COLO829 (cell line): ENCODE measurements around the gene ZMAT1.
"Not testable (repeated sequence)": the region's sequence is repeated elsewhere in the genome, so short reads cannot be mapped to it uniquely, and the experiment has no call there.

ENCODE experiments used
- DNase-seq: peaks from one replicate; pipeline ENCODE4 v3.0.0; 2012; ENCODE audit warnings: low spot score

ZMAT1 gene

DNA sequence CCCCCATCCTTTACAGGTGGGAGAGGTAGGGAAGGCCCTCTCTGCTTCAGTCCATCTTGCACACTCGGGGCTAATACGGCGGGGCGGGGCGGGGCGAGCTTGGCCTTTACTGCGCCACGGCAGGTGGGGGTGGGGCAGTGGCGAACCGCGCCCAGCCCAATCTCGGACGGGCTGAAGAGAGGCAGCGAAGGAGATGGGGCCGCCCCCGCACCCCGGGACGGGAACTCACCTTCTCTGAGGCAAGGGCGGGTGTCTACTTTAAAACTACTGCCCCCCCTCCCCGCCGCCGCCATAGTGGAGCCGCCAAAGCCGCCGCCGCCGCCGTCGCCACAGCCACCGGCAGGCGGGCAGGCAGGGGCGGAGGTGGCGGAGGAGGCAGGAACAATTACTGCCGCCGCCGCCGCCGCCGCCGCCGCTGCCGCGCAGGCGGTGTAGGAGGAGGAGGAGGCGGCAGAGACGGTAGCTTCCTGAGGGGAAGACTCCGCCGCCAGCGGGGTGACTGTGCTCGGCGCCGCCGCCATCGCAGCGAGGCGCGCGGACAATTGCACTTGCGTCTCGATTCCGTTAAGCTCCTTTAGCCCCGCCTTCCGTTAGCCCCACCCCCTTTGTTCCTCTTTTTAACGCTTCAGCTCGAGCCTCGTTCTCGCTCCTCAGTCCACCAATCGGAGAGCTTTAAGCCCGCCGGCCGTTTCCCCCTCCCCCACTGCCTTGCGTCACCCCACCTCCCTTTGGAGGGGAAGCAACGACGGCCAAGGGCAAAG lies at the start of gene ZMAT1:
ZMAT1 (minus strand) TSS at position 540 of the 761 bp plus-strand sequence; CDS start at position 521, 19 bp downstream.
- DNase-seq, result peak; percentile 28

DNA sequence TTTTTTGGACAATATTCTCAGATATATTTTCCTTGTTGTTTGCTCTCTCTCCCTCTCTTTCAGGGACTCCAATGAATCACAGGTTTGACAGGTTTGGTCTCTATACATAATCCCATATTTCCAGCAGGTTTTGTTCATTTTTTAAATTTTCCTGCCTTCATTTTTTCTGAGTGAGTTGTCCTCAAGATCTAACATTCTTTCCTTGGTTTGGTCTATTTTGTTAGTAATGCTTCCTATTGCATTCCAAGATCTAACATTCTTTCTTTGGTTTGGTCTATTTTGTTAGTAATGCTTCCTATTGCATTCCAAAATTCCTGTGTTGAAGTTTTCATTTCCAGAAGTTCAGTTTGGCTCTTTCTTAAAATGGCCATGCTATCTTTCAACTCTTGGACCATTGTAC lies 45.3 kb upstream of the ZMAT1 start:
- DNase-seq, result no peak

DNA sequence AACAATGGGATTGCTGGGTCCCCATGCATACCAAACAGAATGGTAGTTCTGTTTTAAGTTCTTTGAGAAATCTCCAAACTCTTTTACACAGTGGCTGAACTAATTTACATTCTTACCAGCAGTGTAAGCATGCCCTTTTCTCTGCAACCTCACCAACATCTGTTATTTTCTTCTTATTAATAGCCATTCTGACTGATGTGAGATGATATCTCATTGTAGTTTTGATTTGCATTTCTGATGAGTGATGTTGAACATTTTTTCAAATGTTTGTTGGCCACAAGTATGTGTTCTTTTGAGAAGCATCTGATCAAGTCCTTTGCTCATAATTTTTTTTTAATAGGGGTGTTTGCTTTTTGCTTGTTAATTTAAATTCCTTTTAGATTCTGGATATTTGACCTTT lies 41.2 kb upstream of the ZMAT1 start:
- no peak for DNase-seq

DNA sequence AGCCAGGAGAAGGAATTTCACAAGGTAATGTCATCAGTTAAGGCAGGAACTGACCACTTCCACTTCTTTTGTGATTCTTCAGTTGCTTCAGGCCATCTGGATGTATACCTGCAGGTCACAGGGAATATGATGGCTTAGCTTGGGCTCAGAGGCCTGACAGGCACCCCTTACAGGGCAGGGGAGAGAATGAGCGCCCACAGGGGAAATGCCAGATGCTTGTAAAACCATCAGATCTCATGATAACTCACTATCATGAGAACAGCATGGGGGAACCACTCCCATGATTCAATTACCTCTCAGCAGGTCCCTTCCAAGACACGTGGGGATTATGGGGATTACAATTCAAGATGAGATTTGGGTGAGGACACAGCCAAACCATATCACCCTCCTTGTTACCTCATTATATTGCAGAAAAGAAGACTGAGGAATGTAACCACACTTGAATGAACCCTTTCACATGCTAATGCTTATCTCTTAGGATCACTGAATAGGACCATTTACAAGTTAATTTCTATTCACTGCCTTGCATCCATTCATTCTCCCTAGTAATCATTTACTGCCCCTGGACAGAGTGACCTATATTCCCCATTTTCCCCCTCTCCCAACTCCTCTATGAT lies 33.2 kb upstream of the ZMAT1 start:
- DNase-seq, result not testable (repeated sequence)

DNA sequence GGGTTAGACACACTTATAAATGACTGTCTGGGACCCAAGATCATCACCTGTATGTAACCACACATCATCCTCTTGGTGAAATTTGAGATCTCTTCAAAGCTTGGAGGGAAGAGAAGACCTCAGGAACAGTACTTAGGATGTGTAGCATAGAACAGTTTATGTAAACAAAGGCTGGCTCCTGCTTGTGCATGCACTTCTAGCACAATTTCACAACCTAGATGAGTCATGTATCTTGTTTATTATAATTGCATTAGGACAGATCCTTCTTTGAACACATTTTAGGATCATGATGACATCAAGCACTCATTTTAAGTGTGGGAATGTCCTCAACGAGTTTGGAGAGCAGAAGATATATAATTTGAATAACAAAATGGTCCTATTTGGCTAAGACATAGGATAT lies 26.3 kb upstream of the ZMAT1 start:
- no peak for DNase-seq

DNA sequence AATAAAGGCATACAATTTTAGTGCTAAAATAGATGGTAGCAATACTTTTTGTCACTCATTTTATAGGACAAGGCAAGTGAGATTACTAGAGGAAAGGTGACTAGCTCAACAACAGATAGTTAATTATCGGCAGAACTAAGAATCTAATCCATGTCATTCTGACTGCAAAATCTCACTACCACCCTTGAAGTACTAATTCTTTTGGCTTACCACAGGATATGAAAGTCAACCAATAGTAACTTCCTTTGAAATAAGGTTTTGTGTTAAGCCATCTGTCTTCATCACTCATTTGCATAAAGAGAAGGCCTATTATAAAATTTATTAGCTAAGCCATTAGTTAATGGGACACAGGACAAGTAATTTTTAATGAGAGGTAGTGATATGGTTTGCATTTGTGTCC lies 25.3 kb upstream of the ZMAT1 start:
- DNase-seq, result no peak

DNA sequence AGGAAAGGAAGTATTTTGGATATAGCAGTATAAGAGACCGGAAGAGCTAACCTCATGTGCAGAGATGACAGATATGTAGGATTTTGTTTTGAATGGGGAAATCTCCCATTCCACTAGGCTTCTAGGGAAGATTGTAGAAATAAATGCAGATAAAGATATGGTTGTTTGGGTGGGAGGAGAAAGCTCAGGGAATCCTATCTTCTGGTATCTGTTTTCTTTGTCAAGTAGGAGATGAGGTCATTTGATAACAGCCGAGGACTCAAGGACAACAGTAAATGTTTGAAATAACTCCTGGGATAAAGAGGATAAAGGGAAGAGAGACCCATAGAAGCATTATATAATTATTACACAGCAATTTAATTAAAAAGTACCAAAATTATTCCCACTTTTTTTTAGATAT lies 24.7 kb upstream of the ZMAT1 start:
- DNase-seq, result no peak

DNA sequence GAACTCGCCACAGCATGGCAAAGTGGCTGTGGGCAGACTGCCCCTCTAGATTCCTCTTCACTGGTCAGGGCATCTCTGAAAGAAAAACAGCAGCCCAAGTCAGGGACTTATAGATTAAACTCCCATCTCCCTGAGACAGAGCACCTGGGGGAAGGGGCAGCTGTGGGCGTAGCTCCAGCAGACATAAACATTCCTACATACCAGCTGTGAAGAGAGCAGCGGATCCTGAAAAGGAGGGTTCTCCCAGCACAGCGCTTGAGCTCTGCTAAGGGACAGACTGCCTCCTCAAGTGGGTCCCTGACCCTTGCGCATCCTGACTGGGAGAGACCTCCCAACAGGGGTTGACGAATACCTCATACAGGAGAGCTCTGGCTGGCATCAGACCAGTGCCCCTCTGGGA lies 18.8 kb upstream of the ZMAT1 start:
- DNase-seq, result no peak

DNA sequence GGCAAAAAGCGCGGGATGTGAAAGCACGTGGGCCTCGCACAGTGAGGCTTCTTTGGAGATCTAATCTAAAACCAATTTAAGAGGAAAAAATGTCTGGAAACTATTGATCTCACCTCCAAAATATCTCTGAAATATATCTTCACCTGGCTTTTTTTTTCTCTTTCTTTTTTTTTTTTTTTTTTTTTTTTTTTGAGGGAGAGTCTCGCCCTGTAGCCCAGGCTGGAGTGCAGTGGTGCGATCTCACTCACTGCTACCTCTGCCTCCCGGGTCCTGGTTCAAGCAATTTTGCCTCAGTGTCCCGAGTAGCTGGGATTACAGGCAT lies 383 bp upstream of the ZMAT1 start:
- no peak for DNase-seq

DNA sequence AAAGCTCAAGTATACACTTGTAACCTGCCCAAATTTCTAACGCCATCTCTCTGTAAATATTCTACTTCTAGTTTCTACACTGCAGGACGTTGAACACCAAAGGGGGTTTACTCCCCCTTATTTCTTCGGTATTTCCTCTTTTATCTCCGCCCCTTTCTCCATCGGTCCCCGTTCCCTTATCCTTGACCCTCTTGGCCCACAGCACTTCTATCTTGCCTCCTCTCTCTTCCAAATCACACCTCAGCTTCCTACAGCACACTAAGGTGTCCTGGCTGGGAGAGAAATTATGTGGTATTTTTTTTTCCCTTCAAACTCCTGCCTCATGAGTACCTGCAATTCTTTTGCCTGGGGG lies 715 bp downstream of the ZMAT1 start:
- DNase-seq, result no peak

DNA sequence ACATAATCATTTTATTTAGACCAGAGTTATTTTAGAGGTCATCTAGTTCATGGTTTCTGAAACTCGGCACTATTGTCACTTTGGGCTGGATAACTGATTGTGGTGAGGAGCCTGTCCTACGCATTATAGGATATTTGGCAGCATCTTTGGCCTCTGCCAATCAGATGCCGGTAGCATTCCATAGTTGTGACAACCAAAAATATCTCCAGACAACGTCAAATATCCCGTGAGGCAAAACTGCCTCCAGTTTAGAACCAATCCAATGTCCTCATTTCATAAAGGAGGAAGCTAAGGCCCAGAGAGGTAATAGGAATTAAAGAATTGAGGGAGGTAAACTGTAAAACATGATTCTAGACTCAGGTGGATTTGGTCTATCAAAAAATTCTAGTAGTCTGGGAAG lies 6.1 kb downstream of the ZMAT1 start:
- DNase-seq, result no peak

DNA sequence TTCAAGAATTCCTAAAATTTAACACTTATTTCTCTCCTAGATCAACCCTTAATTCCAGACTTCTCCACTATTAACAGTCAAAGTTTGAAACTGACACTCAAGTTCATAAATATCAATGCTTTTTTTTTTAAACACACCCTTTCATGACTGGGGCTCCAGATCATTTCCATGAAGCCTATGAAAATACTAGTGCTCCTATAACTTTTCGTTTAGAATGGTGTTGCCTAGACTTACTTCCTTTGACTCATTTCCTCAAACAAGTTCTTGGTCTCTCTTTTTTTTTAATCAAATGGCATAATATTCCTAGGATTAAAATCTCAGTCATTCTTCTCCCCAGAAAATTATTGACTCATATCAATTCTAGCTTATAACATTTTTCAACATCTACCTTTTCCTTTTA lies 13.1 kb downstream of the ZMAT1 start:
- DNase-seq, result no peak

DNA sequence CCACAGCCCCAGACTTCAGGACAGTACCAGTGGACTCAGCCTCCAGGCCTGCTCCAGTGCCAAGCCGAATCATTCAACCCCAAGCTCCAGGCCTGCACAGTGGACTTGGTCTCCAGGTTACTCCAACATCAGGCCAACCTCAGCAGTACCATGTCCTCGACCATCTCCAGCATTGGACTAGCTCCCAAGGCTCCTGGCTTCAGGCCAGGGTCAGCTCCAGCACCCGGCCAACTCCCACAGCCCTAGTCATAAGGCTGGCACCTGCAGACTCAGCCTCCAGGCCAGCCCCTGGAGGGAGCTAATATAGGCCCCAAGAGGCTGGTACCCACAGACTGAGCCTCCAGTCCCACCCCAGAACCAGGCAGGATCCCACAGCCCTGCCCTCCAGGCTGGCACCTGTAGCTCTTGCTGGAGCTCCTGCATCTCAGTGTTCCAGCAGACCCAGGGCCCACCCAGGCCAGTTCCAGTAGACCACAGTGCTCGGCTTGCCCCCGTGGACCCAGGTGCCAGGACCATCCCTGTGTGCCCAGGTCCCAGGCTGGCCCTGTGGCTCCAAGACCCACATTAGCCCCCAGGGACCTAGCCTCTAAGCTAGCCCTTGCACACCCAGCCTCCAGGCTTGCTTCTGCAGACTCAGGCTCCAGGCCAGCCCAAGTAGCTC lies 25.6 kb downstream of the ZMAT1 start:
- no peak for DNase-seq

DNA sequence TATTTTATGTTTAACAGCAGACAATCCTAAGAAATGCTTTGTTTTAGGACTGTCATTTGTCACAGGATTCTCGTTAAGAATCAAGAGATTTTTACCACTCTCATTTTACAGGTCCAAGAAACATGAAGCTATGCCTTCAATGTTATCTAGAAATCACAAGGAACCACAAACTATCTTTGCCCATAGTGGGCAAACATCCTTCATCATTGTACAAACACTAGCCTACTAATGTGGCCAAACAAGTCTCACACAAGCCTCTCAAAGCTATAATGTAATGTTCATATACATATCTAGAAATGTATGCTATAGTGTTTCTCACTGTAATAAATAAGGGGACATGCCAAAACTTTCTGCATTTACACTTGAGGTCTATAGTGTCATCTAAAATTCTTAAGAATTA lies 26.8 kb downstream of the ZMAT1 start:
- no peak for DNase-seq
